Mucosa of rectum (tissue), 2 donors: ENCODE data around the gene UMODL1.

Experiments used
- H3K27ac ChIP-seq, 2 donors: one replicate each; pipeline ENCODE4 v1.7.0; 2013; ENCODE audit warnings: inconsistent platforms in 2 of 2, low read depth in 2 of 2, low read length in 2 of 2
- H3K27me3 ChIP-seq, 2 donors: one replicate each; pipeline ENCODE4 v1.7.0; 2013; ENCODE audit warnings: low read length in 2 of 2; ENCODE audit not compliant: control insufficient read depth in 2 of 2, insufficient read depth in 2 of 2
- H3K36me3 ChIP-seq, 2 donors: one replicate each; pipeline ENCODE4 v1.7.0; 2013; ENCODE audit warnings: low read length in 2 of 2; ENCODE audit not compliant: control insufficient read depth in 2 of 2, insufficient read depth in 2 of 2
- H3K4me1 ChIP-seq, 2 donors: one replicate each; pipeline ENCODE4 v1.7.0; 2013; ENCODE audit warnings: low read length in 2 of 2, mild to moderate bottlenecking in 1 of 2; ENCODE audit not compliant: control insufficient read depth in 2 of 2, insufficient read depth in 2 of 2
- H3K4me3 ChIP-seq, 2 donors: one replicate each; pipeline ENCODE4 v1.7.0; 2013; ENCODE audit warnings: low read length in 2 of 2
- H3K9ac ChIP-seq, 2 donors: one replicate each; pipeline ENCODE4 v1.7.0; 2013; ENCODE audit warnings: low read length in 2 of 2, low read depth in 1 of 2, mild to moderate bottlenecking in 1 of 2
- H3K9me3 ChIP-seq, 2 donors: one replicate each; pipeline ENCODE4 v1.7.0; 2013; ENCODE audit warnings: low read length in 2 of 2; ENCODE audit not compliant: control insufficient read depth in 2 of 2
- donor health status: healthy.
- donor health status: Normal muscosa, but diverticular disease.

The UMODL1 gene, protein sequence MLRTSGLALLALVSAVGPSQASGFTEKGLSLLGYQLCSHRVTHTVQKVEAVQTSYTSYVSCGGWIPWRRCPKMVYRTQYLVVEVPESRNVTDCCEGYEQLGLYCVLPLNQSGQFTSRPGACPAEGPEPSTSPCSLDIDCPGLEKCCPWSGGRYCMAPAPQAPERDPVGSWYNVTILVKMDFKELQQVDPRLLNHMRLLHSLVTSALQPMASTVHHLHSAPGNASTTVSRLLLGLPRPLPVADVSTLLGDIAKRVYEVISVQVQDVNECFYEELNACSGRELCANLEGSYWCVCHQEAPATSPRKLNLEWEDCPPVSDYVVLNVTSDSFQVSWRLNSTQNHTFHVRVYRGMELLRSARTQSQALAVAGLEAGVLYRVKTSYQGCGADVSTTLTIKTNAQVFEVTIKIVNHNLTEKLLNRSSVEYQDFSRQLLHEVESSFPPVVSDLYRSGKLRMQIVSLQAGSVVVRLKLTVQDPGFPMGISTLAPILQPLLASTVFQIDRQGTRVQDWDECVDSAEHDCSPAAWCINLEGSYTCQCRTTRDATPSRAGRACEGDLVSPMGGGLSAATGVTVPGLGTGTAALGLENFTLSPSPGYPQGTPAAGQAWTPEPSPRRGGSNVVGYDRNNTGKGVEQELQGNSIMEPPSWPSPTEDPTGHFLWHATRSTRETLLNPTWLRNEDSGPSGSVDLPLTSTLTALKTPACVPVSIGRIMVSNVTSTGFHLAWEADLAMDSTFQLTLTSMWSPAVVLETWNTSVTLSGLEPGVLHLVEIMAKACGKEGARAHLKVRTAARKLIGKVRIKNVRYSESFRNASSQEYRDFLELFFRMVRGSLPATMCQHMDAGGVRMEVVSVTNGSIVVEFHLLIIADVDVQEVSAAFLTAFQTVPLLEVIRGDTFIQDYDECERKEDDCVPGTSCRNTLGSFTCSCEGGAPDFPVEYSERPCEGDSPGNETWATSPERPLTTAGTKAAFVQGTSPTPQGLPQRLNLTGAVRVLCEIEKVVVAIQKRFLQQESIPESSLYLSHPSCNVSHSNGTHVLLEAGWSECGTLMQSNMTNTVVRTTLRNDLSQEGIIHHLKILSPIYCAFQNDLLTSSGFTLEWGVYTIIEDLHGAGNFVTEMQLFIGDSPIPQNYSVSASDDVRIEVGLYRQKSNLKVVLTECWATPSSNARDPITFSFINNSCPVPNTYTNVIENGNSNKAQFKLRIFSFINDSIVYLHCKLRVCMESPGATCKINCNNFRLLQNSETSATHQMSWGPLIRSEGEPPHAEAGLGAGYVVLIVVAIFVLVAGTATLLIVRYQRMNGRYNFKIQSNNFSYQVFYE

GRCh38 chr21:42071146-42071737, at the start of gene UMODL1:
UMODL1 (plus strand) TSS chr21:42071317; CDS start chr21:42071317, 0 bp downstream.
- Histone ChIP-seq H3K36me3 (no peaks in the 10 kb centered on the region), H3K27me3 (no peaks in the 10 kb centered on the region), H3K9ac (no peak within 1 kb of the TSS), H3K27ac (no peak within 1 kb of the TSS), H3K4me3 (no peak within 1 kb of the TSS), H3K9me3 (no peaks in the 10 kb centered on the region), H3K4me1 (no peaks in the 10 kb centered on the region)

DNA sequence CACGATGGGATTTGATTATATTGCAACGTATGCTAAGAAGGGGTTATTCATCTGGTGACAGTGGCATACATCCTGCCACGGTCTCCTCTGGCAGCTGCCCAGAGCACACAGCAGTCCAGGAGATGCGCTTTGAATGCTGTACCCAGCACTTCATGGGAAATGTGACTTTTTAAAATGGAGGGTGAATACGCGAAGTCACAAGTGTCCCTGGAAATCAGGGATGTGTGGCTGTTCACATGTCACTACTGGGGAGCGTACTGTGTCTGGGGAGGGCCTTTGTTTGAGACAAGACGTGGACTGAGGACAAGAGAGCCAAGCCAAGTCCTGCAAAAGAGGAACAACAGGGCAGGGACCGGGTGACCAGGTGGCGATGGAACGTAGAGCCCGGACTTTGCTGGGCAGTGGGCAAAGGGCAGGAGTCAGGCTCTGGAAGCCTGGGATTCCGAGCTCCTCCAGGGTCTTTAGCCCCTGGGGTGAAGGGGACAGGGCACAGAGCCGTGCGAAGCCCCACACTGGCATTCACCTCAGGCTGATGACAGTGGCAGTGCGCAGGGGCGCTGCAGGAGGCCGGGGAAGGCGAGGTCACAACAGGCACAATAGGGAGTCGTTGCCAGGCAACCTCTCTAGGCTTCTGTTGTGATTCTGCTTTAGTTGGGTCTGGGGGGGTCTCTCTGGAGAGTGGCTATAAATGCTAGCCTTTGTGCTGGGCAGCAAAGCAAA, 49.6 kb upstream of the UMODL1 start:
- H3K9ac ChIP-seq = no peak overlapping the region
- H3K4me1 ChIP-seq = peaks cover 0 to 4% of the 10 kb centered on the region in 2 donors
- no peak overlapping the region for H3K4me3 ChIP-seq
- H3K27me3 ChIP-seq = no peaks in the 10 kb centered on the region
- no peaks in the 10 kb centered on the region for H3K9me3 ChIP-seq
- H3K27ac ChIP-seq = no peak overlapping the region
- no peaks in the 10 kb centered on the region for H3K36me3 ChIP-seq

GRCh38 chr21:42022091-42022430, 49.1 kb upstream of the UMODL1 start:
- peaks cover 0 to 4% of the 10 kb centered on the region in 2 donors for H3K4me1 ChIP-seq
- H3K27me3 ChIP-seq = no peaks in the 10 kb centered on the region
- no peak overlapping the region for H3K9ac ChIP-seq
- H3K4me3 ChIP-seq = no peak overlapping the region
- no peak overlapping the region for H3K27ac ChIP-seq
- H3K36me3 ChIP-seq = no peaks in the 10 kb centered on the region
- no peaks in the 10 kb centered on the region for H3K9me3 ChIP-seq

- H3K27ac ChIP-seq = no peak overlapping the region
- H3K4me1 ChIP-seq = peaks cover 0 to 4% of the 10 kb centered on the region in 2 donors
- no peaks in the 10 kb centered on the region for H3K9me3 ChIP-seq
- H3K27me3 ChIP-seq = no peaks in the 10 kb centered on the region
- H3K36me3 ChIP-seq = no peaks in the 10 kb centered on the region
- H3K9ac ChIP-seq = no peak overlapping the region
- H3K4me3 ChIP-seq = no peak overlapping the region
Measured at GRCh38 chr21:42022906-42023305, 48.2 kb upstream of the UMODL1 start.

DNA sequence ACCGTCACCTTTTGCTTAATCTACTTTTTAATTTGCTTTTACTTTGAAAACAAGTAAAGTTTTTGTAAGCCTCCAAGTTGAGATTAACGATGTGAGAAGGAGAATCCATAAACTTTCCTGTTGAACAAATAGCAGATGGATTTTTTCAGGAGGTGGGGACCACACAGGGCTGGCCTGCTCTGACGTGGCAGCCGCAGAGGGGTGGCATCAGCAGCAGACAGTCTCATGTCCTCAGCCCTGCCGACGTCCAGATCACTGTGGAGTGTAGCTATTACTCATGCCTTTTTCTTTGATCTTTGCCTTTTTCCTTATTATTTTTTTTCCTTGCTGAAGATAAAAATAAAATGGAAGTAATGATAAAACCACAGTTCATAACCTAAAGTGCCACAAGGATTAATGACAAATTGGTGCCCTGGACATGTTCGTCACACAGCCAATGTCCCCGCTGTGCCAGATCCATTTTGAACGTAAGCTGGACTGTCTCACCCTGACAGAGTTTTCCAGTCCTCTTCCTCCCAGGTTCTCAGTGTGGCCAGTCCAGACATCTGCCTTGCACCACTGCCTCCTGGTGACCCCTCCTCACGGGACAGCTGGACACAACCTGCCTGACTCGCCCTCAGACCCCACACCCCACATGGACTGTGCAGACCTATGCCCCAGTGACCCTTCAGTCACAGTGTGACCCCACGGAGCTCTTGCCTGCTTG, 45.6 kb upstream of the UMODL1 start:
- Histone ChIP-seq H3K36me3 (no peaks in the 10 kb centered on the region), H3K9ac (no peak overlapping the region), H3K9me3 (no peaks in the 10 kb centered on the region), H3K27me3 (no peaks in the 10 kb centered on the region), H3K4me1 (peaks cover 7 to 10% of the 10 kb centered on the region in 2 donors), H3K4me3 (no peak overlapping the region), H3K27ac (no peak overlapping the region)

- Histone ChIP-seq H3K36me3 (no peaks in the 10 kb centered on the region), H3K4me3 (no peak overlapping the region), H3K27me3 (no peaks in the 10 kb centered on the region), H3K9me3 (no peaks in the 10 kb centered on the region), H3K4me1 (peaks cover 7 to 10% of the 10 kb centered on the region in 2 donors), H3K9ac (no peak overlapping the region), H3K27ac (no peak overlapping the region)
Measured at GRCh38 chr21:42026082-42026435, 45.1 kb upstream of the UMODL1 start.

GRCh38 chr21:42027085-42027821, 43.9 kb upstream of the UMODL1 start:
- Histone ChIP-seq H3K36me3 (no peaks in the 10 kb centered on the region), H3K27me3 (no peaks in the 10 kb centered on the region), H3K9ac (no peak overlapping the region), H3K4me3 (no peak overlapping the region), H3K27ac (no peak overlapping the region), H3K9me3 (no peaks in the 10 kb centered on the region), H3K4me1 (peaks cover 3 to 10% of the 10 kb centered on the region in 2 donors)

GRCh38 chr21:42027822-42028765, 43.0 kb upstream of the UMODL1 start:
- no peaks in the 10 kb centered on the region for H3K36me3 ChIP-seq
- no peak overlapping the region for H3K9ac ChIP-seq
- H3K27me3 ChIP-seq = no peaks in the 10 kb centered on the region
- H3K4me3 ChIP-seq = no peak overlapping the region
- H3K27ac ChIP-seq = peak overlapping the region; percentile 34 to 38
- H3K4me1 ChIP-seq = peaks cover 3 to 10% of the 10 kb centered on the region in 2 donors
- H3K9me3 ChIP-seq = no peaks in the 10 kb centered on the region
